ENCODE data around the gene GATA2. TPM values are rescaled to one million over a fixed set of nuclear protein-coding genes. Genes with fewer than 3 reads are reported as not detected.

The GATA2 gene
- 10 to 100 TPM; 12.5 to 39.5 TPM for total RNA-seq
- polyA plus RNA-seq = 1 to 10 TPM; 2.1 to 3.4 TPM
- long read RNA-seq, donor 1, partial matches to known transcripts = 73 of 88 reads
- long read RNA-seq, donor 1, other reads (novel, unspliced or antisense) = 14 of 88 reads
- long read RNA-seq, donor 2, partial matches to known transcripts = 38 of 46 reads
- long read RNA-seq, donor 2, other reads (novel, unspliced or antisense) = 4 of 46 reads

DNA sequence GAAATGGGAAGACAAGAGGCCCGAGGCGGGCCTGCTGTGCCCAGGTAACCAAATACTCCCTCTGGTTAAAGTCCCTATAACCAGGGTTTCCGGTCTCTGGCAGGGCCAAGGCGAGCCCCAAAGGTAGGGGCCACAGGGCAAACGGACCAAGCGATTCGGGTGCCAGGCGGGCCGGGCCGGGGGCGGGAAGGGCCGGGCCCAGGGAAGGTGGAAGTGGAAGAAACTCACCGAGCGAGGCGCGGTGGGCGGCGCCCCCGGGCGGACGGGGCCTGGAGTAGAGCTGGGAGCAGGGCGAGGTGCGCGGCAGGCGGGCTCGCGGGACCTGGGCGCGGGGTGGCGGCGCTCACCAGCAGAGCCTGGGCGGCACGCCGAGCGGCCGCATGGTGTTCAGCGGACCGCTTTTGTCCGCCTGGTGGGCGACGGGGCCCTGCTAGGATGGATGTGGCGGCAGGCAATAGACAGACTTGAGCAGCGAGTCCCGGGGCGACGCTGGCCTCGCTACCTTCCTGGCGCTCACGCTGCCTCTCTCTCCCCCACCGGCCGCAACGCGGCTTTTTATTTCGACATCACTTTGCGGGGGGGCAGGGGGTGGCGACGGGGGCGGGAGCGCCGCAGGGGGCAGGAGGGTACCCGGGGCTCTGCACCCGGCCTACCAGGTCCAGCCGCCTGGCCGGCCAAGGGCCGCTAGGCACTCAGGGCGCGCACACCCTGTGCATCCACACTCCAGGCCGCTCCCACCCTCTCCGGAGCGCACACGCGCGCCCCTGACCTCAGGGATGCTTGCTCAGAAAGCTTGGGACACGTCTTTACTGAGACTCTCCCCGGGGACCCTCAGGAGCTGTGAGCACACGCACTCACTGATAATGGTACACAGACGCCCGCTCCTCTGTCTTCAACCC lies at the start of gene GATA2:
Gene GATA2 (minus strand): TSS at position 531 of the 899 bp plus-strand sequence. CDS start 6,170 bp downstream, outside the sequence.
- WGBS, 2 donors = 5 to 29% methylated on average over 72 to 78 of the region's 78 CpGs
- no peaks in the 10 kb centered on the region for H3K4me1 ChIP-seq (ENCODE audit: control insufficient read depth in 1 of 2, insufficient read depth in 2 of 2, low read length in 2 of 2)
- H3K4me3 ChIP-seq (ENCODE audit: low read length in 2 of 2) = no peak within 1 kb of the TSS
- H3K27ac ChIP-seq (ENCODE audit: low read depth in 1 of 2, low read length in 2 of 2) = no peak within 1 kb of the TSS
- H3K9me3 ChIP-seq (ENCODE audit: control insufficient read depth, low read length) = no peaks in the 10 kb centered on the region
- H3K36me3 ChIP-seq (ENCODE audit: control insufficient read depth in 1 of 2, insufficient read depth in 2 of 2, low read length in 1 of 2) = no peaks in the 10 kb centered on the region
- H3K27me3 ChIP-seq (ENCODE audit: control insufficient read depth in 1 of 2, insufficient read depth in 2 of 2, low read length in 1 of 2) = no peaks in the 10 kb centered on the region
- ATAC-seq (ENCODE audit: low FRiP score) (no peak), DNase-seq (no peak)
- intact Hi-C loops (cut with DNase I) = no loop called here

DNA sequence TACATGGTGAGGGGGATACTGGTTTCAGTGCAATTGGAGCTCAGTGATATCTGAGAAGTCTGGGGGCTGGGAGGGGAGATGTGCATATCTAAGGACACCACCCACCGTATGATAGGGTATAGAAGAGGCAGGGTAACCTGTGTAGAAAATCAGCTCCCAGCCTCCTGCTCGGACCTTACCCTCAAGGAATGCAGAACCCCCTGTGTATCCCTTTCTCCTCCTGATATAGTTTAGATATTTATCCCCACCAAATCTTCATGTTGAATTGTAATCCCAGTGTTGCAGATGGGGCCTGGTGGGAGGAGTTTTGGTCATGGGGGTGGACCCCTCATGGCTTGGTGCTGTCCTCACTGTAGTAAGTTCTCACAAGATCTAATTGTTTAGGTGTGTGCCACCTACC lies 48.2 kb upstream of the GATA2 start:
- no peaks in the 10 kb centered on the region for H3K36me3 ChIP-seq (ENCODE audit: control insufficient read depth in 1 of 2, insufficient read depth in 2 of 2, low read length in 1 of 2)
- no peak overlapping the region for H3K4me3 ChIP-seq (ENCODE audit: low read length in 2 of 2)
- no peaks in the 10 kb centered on the region for H3K9me3 ChIP-seq (ENCODE audit: control insufficient read depth, low read length)
- H3K4me1 ChIP-seq (ENCODE audit: control insufficient read depth in 1 of 2, insufficient read depth in 2 of 2, low read length in 2 of 2) = no peaks in the 10 kb centered on the region
- ATAC-seq (ENCODE audit: low FRiP score) (no peak), DNase-seq (no peak)
- 83 to 89% methylated on average over 2 of the region's 2 CpGs for WGBS, 2 donors
- intact Hi-C loops (cut with DNase I) = no loop called here
- H3K27ac ChIP-seq (ENCODE audit: low read depth in 1 of 2, low read length in 2 of 2) = no peak overlapping the region
- no peaks in the 10 kb centered on the region for H3K27me3 ChIP-seq (ENCODE audit: control insufficient read depth in 1 of 2, insufficient read depth in 2 of 2, low read length in 1 of 2)

DNA sequence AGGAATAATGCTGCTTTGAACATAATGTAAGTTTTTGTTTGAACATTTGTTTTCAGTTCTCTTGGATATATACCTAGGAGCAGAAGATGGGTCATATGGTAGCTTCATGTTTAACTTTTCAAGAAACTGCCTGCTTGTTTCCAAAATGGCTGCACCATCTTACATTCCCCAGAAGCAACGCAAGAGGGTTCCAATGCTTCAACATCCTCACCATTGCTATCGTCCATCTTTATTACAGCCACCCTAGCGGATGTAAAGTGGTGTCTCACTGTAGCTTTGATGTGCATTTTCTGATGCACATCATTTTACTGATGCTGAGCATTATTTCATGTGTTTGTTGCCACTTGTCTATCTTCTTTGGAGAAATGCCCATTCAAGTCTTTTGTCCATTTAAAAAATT lies 46.4 kb upstream of the GATA2 start:
- H3K4me3 ChIP-seq (ENCODE audit: low read length in 2 of 2) = no peak overlapping the region
- H3K4me1 ChIP-seq (ENCODE audit: control insufficient read depth in 1 of 2, insufficient read depth in 2 of 2, low read length in 2 of 2) = no peaks in the 10 kb centered on the region
- no peak overlapping the region for H3K27ac ChIP-seq (ENCODE audit: low read depth in 1 of 2, low read length in 2 of 2)
- no peaks in the 10 kb centered on the region for H3K36me3 ChIP-seq (ENCODE audit: control insufficient read depth in 1 of 2, insufficient read depth in 2 of 2, low read length in 1 of 2)
- ATAC-seq (ENCODE audit: low FRiP score) (no peak), DNase-seq (no peak)
- H3K27me3 ChIP-seq (ENCODE audit: control insufficient read depth in 1 of 2, insufficient read depth in 2 of 2, low read length in 1 of 2) = no peaks in the 10 kb centered on the region
- no peaks in the 10 kb centered on the region for H3K9me3 ChIP-seq (ENCODE audit: control insufficient read depth, low read length)
- 88% methylated on average over 3 of the region's 3 CpGs for WGBS, 2 donors
- intact Hi-C loops (cut with DNase I) = no loop called here

DNA sequence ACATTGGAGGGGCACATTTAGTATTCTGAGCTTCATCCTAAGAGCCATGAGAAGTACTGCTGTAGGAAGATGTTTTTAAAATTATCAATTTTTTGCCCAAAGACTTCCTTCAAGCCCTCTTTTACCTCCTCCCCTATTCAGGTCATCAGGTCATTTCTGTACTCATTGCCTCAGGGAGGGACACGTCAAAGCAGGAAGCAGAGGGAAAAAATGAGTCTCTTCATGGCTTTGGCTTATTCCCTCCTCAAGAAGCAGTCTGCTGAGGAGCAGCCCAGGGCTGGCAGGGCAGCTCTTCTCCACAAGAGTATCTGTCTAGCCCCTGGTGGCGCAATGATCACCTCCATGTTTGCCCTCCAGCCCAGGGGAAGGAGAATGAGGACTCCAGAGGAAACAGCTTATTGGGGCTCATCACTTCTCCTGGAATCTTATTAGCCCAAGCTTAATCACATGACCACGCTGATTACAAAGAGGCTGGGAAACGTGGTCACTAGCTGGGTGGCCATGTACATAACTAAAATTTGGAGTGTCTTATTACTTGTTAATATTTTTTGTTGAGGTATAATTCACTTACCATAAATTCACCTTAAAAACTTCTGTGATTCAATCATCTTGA lies 44.2 kb upstream of the GATA2 start:
- H3K27me3 ChIP-seq (ENCODE audit: control insufficient read depth in 1 of 2, insufficient read depth in 2 of 2, low read length in 1 of 2) = no peaks in the 10 kb centered on the region
- ATAC-seq (ENCODE audit: low FRiP score) = no peak

DNA sequence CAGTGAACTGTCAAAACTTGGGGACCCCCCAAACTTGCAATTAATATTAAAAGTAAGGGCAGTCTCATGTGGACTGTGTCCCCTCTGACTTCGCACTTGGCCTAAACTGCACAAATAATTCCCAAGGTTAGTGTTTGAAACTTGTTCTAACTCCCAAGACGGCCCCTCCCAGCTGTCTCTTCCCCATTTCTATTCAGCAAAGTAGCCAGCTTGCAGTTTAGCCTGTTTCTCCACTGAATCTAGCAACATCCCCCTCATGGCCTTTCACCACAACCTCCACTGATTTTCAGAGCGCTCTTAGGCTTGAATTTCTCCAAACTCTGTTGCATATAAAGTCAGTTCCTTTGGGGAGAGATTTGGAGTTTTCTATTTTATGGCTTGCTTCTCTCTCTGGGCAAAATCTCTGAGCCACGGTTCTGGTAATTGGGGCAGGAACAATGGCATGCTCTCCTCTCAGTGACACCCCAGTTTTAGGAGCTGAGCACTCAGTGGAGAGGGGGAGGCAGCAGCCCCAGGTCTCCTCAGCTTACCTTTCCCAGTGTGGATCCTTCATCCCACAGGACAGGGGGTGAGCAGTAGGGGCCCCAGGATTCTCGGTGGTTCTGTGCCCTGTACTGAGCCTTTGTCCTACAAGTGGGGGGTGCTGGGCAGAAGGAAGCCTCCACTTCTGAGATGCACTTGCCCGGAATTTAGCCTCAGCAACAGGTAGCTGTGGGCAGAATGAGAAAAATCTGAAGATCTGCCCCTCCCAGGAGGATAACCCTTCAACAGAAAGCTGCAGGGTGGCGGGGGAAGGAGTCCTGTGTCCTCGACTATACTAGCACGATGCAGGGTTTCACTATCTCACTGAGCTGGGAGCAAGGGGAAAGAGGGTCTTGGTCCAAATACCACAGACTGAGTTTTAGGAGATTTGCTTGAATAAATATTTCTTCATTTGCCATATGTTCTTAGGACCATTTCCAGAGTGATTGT lies 39.3 kb upstream of the GATA2 start:
- no peaks in the 10 kb centered on the region for H3K4me1 ChIP-seq (ENCODE audit: control insufficient read depth in 1 of 2, insufficient read depth in 2 of 2, low read length in 2 of 2)
- H3K27me3 ChIP-seq (ENCODE audit: control insufficient read depth in 1 of 2, insufficient read depth in 2 of 2, low read length in 1 of 2) = no peaks in the 10 kb centered on the region
- H3K9me3 ChIP-seq (ENCODE audit: control insufficient read depth, low read length) = no peaks in the 10 kb centered on the region
- WGBS, 2 donors = 39 to 48% methylated on average over 9 of the region's 9 CpGs
- H3K4me3 ChIP-seq (ENCODE audit: low read length in 2 of 2) = no peak overlapping the region
- no peak overlapping the region for H3K27ac ChIP-seq (ENCODE audit: low read depth in 1 of 2, low read length in 2 of 2)
- intact Hi-C loops (cut with DNase I) = no loop called here
- no peak for DNase-seq
- no peak for ATAC-seq (ENCODE audit: low FRiP score)
- H3K36me3 ChIP-seq (ENCODE audit: control insufficient read depth in 1 of 2, insufficient read depth in 2 of 2, low read length in 1 of 2) = no peaks in the 10 kb centered on the region

More for the DNA sequence above, 44.2 kb upstream of the GATA2 start:
- WGBS, 2 donors = 68 to 76% methylated on average over 4 of the region's 4 CpGs
- no peaks in the 10 kb centered on the region for H3K4me1 ChIP-seq (ENCODE audit: control insufficient read depth in 1 of 2, insufficient read depth in 2 of 2, low read length in 2 of 2)
- no peaks in the 10 kb centered on the region for H3K36me3 ChIP-seq (ENCODE audit: control insufficient read depth in 1 of 2, insufficient read depth in 2 of 2, low read length in 1 of 2)
- DNase-seq = no peak
- intact Hi-C loops (cut with DNase I) = no loop called here
- no peak overlapping the region for H3K27ac ChIP-seq (ENCODE audit: low read depth in 1 of 2, low read length in 2 of 2)
- no peaks in the 10 kb centered on the region for H3K9me3 ChIP-seq (ENCODE audit: control insufficient read depth, low read length)
- no peak overlapping the region for H3K4me3 ChIP-seq (ENCODE audit: low read length in 2 of 2)

DNA sequence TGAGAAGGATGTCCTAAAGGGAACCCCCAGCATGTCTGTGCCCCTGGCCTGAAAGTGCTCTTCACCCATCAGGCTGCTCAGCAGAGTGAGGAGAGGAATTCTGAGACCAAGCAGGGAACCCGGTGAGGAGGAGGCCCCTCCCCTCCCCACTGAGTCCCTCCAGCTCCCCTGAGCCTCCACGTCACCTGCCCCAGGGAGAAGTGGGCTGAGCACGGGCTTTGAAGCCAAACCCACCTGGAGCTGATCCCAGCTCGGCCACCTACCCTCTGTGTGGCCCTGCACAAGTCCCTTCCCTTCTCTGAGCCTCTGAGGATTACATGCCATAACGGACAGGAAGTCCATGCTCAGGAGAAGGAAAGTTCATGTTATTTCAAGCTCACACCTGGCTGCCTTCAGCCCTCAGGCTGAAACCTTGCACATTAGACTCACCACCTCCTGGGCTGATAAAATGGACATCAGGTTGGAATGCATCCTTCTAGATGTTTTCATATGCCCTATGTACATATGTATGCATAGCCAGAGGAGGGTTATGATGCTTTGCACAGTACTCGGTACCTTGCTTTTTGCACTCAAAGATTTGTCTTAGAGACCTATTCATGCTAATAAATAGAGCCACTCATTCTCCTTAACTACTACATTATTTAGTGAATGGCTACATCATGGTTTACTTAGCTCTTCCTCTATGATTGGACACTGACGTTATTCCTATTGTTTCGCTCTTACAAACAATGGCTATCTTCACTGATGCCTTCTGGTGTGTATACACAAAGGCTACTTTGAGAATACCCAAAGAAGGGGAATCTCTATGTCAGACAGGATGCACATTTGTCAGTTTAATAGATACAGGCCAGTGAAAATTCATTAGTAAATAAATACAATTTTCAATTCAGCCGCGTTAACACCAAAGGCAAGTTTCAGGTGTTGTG lies 31.6 kb upstream of the GATA2 start:
- ATAC-seq (ENCODE audit: low FRiP score) (no peak), DNase-seq (no peak)
- intact Hi-C loops (cut with DNase I) = no loop called here
- Histone ChIP-seq H3K27ac (ENCODE audit: low read depth in 1 of 2, low read length in 2 of 2) (no peak overlapping the region), H3K27me3 (ENCODE audit: control insufficient read depth in 1 of 2, insufficient read depth in 2 of 2, low read length in 1 of 2) (no peaks in the 10 kb centered on the region), H3K9me3 (ENCODE audit: control insufficient read depth, low read length) (peaks cover 3% of the 10 kb centered on the region), H3K4me1 (ENCODE audit: control insufficient read depth in 1 of 2, insufficient read depth in 2 of 2, low read length in 2 of 2) (no peaks in the 10 kb centered on the region), H3K36me3 (ENCODE audit: control insufficient read depth in 1 of 2, insufficient read depth in 2 of 2, low read length in 1 of 2) (no peaks in the 10 kb centered on the region), H3K4me3 (ENCODE audit: low read length in 2 of 2) (no peak overlapping the region)
- 72 to 73% methylated on average over 10 of the region's 10 CpGs for WGBS, 2 donors

DNA sequence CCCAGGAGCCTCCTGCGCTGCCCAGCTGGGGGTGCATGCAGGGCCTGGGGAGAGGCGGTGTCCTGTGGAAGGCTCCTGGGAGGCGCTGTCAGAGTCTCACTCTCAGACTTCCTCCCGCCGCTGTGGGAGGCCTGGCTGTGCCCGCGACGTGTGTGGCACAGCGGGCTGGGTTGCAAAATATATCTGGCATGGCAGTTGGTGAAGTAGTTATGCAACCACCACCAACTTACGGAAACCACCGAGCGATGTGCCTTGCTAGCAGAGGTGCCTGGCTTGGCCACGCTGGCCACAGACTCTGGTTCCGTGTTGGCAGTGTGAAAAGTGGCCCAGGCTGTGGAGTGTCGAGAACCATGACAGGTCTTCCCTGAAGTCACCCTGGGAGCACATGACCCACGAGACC lies 30.6 kb upstream of the GATA2 start:
- ATAC-seq (ENCODE audit: low FRiP score) = no peak
- H3K36me3 ChIP-seq (ENCODE audit: control insufficient read depth in 1 of 2, insufficient read depth in 2 of 2, low read length in 1 of 2) = no peaks in the 10 kb centered on the region
- intact Hi-C loops (cut with DNase I) = no loop called here
- H3K4me1 ChIP-seq (ENCODE audit: control insufficient read depth in 1 of 2, insufficient read depth in 2 of 2, low read length in 2 of 2) = no peaks in the 10 kb centered on the region
- no peak for DNase-seq
- no peak overlapping the region for H3K27ac ChIP-seq (ENCODE audit: low read depth in 1 of 2, low read length in 2 of 2)
- 92 to 94% methylated on average over 16 of the region's 16 CpGs for WGBS, 2 donors
- no peaks in the 10 kb centered on the region for H3K27me3 ChIP-seq (ENCODE audit: control insufficient read depth in 1 of 2, insufficient read depth in 2 of 2, low read length in 1 of 2)
- no peak overlapping the region for H3K4me3 ChIP-seq (ENCODE audit: low read length in 2 of 2)
- peaks cover 3% of the 10 kb centered on the region for H3K9me3 ChIP-seq (ENCODE audit: control insufficient read depth, low read length)
